Ovary (tissue), 3 donors: ENCODE measurements around the gene KCNIP4.

Experiments used
- CTCF ChIP-seq, 3 donors: fragments of 450-650 bp in 2 of 3; fragments of 200-600 bp in 1 of 3; IDR thresholded peaks; one replicate each; pipeline versions ENCODE4 v1.5.1 to v1.8.0; 2016 to 2022; ENCODE audit warnings: antibody characterized with exemption in 3 of 3, mild to moderate bottlenecking in 1 of 3
- EP300 ChIP-seq: sonication (generic); formaldehyde crosslinking; IDR thresholded peaks from one replicate; pipeline ENCODE4 v1.6.1; 2017; ENCODE audit warnings: antibody characterized with exemption
- donor health status: DM: no; HTN: no; CAD: no.

GRCh38 chr4:21896767-21897166, 51.8 kb downstream of the KCNIP4 start:
- TF ChIP-seq CTCF (IDR thresholded peaks at IDR 0.05) (no peak), EP300 (no peak)
